Measurements from ENCODE around the gene GLOD5. TPM values are rescaled to one million over a fixed set of nuclear protein-coding genes. Genes with fewer than 3 reads are reported as not detected.
"Not testable (repeated sequence)": the region's sequence is repeated elsewhere in the genome, so short reads cannot be mapped to it uniquely, and the experiment has no call there.

The GLOD5 gene
- total RNA-seq, 1 experiment from 2014 or later: not detected

DNA sequence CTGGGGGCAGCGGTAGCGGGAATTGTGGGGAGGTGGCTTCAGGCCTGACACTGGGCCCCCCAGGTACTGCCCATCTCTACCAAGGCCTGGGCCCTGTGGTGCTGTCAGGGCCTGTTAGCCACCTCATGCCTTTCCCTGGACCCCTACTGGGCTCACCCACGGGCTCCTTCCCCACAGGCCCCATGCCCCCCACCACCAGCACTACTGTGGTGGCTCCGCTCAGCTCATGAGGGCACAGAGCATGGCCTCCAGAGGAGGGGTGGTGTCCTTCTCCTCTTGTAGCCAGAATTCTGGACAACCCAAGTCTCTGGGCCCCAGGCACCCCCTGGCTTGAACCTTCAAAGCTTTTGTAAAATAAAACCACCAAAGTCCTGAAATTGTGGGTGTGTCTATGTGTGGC lies 32.4 kb downstream of the GLOD5 start:
- no peak for DNase-seq (ENCODE audit: low spot score)

DNA sequence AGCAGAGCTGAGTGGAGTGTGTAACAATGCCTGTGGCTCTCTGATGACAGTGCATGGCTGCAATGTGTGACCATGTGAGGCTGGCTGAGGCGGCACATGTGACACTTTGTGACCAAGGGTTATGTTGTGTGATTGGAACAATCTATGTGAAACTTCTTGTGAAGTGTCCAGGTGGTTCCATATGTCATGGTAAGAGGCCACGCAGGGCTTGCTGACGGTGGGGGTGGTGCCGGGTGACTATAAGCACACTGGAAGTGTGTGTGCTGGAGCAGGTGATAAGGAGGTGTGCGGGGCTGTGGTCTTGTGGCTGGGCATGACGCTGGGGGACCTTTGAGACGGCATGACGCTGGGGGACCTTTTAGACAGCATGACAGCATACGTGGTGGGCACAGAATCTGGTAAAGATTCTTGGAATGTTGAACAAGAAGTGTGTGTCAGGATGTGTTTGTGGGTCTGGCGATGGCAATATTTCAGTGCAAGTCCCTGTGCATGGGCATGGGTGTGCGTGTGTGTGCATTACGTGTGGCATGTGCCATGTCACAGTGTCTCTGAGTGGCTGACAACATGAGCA lies 32.9 kb downstream of the GLOD5 start:
- DNase-seq (ENCODE audit: low spot score): no peak

GRCh38 chrX:48794911-48795515 lies 33.5 kb downstream of the GLOD5 start:
- peak; percentile 67 for DNase-seq (ENCODE audit: low spot score)

DNA sequence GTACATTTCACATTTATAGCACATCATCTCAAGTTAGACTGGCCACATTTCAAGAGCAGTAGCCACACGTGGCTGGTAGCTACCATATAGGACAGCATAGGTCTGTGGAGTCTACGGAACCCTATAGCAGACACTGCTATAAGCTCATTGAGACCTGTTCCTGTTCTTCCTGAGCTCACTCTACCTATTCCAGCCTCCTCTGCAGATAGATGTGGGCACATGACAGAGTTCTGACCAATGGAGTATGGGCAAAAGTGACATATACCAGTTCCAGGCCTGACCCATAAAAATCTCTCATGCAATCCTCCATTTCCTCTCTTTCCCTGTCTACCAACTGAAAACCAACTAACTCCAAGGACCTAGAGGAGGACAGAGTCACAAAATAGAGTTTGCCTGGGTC lies 36.8 kb downstream of the GLOD5 start:
- DNase-seq (ENCODE audit: low spot score): no peak

DNA sequence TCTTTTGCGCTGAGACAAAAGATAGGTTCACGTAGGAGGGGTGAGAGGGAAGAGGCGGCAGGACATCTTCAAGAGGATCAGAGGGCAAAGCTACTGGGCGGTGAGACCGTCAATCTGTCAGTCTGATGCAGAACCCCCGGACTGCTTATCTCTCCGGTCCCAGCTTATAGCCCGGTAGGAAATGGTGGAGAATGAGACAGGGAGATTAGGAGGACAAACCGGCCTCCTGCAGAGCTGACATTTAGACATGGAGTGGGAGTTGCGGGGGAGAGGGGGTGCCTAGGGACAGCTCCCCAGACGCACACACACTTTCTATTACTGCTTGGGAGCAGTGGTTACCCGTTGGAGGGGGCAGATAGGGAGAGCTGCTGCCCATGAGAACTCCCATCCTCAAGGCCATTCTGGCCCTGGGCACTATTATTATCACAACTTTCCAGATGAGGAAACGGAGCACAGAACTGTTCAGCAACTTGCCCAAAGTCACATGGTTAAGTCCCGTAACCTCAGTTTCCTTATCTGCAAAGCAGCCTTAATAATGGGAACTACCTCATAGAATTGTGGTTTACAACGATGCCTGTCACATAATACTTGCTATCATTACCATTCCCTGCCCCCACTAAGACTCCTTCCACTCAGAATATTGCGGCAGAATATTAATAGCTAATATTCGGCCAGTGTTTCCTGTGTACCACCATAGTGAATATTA lies 39.2 kb downstream of the GLOD5 start:
- DNase-seq (ENCODE audit: low spot score): no peak

- DNase-seq (ENCODE audit: low spot score): peak; percentile 96
These were observed 39.9 kb downstream of the GLOD5 start, which contains the start of gene HDAC6 for GRCh38 chrX:48801280-48802088. HDAC6 (plus strand) TSS chrX:48802067; CDS start chrX:48802693, 626 bp downstream.

- peak; percentile 79 for DNase-seq (ENCODE audit: low spot score)
These were observed 40.8 kb downstream of the GLOD5 start for GRCh38 chrX:48802089-48802904.

DNA sequence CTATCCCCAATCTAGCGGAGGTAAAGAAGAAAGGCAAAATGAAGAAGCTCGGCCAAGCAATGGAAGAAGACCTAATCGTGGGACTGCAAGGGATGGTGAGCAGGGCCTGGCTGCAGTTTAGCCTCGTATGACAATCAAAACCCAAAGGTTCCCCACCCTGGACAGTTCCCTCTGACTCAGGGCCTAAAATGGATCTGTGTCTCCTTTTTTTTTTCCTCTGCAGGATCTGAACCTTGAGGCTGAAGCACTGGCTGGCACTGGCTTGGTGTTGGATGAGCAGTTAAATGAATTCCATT lies 41.3 kb downstream of the GLOD5 start:
- no peak for DNase-seq (ENCODE audit: low spot score)

DNA sequence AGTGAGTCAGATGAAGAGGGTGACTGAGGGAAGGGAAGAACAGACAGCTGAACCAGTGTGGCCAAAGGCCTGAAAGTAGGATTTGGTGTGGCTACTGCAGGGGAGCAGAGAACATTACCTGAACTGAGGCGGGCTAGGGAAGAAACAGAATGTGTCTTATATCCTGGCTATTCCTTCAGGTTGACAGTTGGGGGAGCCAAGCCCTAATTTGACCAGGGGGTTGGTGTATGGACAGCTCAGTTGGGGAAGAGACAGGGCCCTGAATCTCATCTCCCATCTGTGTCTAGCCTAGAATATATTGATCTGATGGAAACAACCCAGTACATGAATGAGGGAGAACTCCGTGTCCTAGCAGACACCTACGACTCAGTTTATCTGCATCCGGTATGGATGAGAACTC lies 44.5 kb downstream of the GLOD5 start:
- no peak for DNase-seq (ENCODE audit: low spot score)

DNA sequence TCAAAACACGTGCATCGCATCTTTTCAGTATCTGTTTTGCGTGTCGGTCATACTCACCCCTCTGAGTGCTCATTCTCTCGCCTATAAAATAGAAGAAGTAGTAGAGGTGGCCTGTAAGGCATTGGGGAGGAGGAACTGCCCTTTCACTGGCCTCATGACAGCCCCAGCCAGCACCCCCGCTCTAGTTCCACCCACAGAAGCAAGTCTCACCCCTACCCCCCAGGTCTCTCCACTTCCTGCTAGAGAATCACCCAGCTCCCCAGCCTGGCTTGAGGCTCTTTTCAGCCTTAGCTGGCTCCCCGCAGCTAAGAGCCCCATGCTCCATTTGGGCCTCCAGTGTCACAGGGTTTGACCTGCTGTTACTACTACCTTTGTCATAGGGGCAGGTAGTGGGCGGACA lies 52.1 kb downstream of the GLOD5 start:
- no peak for DNase-seq (ENCODE audit: low spot score)

DNA sequence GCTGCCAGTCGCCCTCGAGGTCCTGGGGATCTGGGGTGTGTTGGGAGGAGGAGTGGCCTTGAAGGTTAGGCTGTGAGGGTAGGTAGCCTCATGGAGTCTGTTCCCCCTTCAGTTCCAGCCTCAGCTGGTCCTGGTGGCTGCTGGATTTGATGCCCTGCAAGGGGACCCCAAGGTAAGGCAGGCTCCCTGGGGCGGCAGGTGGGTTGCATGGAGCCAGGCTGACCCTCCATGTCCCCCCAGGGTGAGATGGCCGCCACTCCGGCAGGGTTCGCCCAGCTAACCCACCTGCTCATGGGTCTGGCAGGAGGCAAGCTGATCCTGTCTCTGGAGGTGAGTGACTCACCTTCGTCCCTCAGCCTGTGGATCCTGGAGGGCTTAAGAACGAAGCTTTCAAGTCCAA lies 53.2 kb downstream of the GLOD5 start:
- no peak for DNase-seq (ENCODE audit: low spot score)

GRCh38 chrX:48815266-48815665 lies 53.7 kb downstream of the GLOD5 start:
- DNase-seq (ENCODE audit: low spot score): no peak

DNA sequence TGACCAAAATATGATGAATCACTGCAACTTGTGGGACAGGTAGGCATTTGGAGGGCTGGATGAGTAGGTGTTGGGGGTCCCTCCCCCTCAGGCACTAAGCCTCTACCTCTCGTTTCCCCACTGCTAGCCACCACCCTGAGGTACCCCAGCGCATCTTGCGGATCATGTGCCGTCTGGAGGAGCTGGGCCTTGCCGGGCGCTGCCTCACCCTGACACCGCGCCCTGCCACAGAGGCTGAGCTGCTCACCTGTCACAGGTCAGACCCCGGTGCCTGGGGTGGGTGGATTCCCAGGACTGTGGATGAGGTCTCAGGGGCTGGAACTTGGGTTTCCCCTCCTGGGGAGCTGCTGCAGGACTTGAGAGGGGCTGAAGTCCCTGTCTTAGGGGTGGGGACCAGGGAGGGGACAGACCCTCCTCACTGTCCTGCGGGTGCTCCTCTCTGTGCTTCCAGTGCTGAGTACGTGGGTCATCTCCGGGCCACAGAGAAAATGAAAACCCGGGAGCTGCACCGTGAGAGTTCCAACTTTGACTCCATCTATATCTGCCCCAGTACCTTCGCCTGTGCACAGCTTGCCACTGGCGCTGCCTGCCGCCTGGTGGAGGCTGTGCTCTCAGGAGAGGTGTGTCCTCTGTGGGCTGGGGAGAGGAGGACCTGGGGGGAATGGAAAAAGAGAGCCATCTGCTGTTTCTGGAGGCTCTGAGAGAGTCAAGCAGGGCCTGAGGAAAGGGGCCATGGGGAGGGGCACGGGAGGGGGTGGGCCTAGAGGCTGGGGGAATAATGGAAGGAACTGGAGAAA lies 54.7 kb downstream of the GLOD5 start:
- DNase-seq (ENCODE audit: low spot score): no peak

GRCh38 chrX:48818098-48818497 lies 56.6 kb downstream of the GLOD5 start:
- no peak for DNase-seq (ENCODE audit: low spot score)

DNA sequence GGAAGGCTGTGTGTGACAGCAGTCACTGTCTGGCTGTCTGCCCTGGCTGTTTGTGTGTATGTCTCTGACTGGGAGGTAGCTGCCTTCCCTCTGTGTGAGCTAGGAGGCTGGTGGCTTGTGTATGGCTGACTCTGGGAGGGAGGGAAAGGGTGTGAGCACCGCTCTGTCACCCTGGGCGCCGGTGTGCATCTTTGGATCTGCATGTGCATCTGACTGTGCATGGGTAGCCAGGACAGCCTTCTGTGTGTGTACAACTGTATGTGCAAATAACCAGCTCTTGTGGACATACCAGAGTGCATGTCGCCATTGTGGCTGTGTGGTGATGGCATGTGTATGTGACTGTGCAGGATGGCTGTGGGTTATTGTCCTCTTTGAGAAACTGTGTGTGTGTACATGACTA lies 57.3 kb downstream of the GLOD5 start:
- DNase-seq (ENCODE audit: low spot score): no peak

DNA sequence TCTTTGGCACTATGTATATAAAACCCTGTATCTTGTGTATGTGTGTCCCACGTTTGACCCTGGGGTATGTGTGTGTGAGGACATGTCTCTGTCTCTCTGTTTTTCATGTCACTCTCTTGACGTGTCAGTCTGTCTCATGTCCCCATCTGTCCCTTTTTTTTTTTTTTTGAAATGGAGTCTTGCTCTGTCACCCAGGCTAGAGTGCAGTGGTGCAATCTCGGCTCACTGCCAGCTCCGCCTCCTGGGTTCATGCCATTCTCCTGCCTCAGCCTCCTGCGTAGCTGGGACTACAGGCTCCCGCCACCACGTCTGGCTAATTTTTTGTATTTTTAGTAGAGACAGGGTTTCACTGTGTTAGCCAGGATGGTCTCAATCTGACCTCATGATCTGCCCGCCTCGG lies 57.8 kb downstream of the GLOD5 start:
- DNase-seq (ENCODE audit: low spot score): not testable (repeated sequence)

DNA sequence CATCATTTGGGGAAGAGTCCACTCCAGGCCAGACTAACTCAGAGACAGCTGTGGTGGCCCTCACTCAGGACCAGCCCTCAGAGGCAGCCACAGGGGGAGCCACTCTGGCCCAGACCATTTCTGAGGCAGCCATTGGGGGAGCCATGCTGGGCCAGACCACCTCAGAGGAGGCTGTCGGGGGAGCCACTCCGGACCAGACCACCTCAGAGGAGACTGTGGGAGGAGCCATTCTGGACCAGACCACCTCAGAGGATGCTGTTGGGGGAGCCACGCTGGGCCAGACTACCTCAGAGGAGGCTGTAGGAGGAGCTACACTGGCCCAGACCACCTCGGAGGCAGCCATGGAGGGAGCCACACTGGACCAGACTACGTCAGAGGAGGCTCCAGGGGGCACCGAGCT lies 61.5 kb downstream of the GLOD5 start:
- no peak for DNase-seq (ENCODE audit: low spot score)
